ENCODE results near the gene KIR2DL1. TPM values are rescaled to one million over a fixed set of nuclear protein-coding genes. Genes with fewer than 3 reads are reported as not detected.
"Not testable (repeated sequence)": the region's sequence is repeated elsewhere in the genome, so short reads cannot be mapped to it uniquely, and the experiment has no call there.

Gene KIR2DL1
- total and polyA plus RNA-seq, 2 of the 4 experiments (the other 2 are of a cell fraction) = not detected

- H2BK20ac ChIP-seq (ENCODE audit: low read depth, low read length); dilution Hi-C loops (cut with HindIII; ENCODE audit: low sequenced_read_pairs, unreplicated experiment); H3K36me3 ChIP-seq (ENCODE audit: control insufficient read depth, insufficient read depth, low read length); H2AK5ac ChIP-seq (ENCODE audit: low read depth, low read length); H3K4ac ChIP-seq (ENCODE audit: low read depth, low read length); H3K23ac ChIP-seq (ENCODE audit: low read depth, low read length); intact Hi-C loops (cut with micrococcal nuclease); H3K27me3 ChIP-seq (ENCODE audit: control insufficient read depth, insufficient read depth, low read length); ATAC-seq (ENCODE audit: low read depth); H3K4me3 ChIP-seq (ENCODE audit: insufficient read depth, low read depth, low read length); in situ Hi-C loops (cut with MboI; ENCODE audit: low sequenced_read_pairs); H4K20me1 ChIP-seq (ENCODE audit: insufficient read depth, low read length); H3K18ac ChIP-seq (ENCODE audit: low read depth, low read length); DNase-seq; POLR2A ChIA-PET (ENCODE audit: unreplicated experiment); CTCF ChIA-PET; H2BK5ac ChIP-seq (ENCODE audit: low read depth, low read length, poor library complexity, severe bottlenecking); H3K14ac ChIP-seq (replicated peaks; ENCODE audit: low read depth, low read length); H4K5ac ChIP-seq (ENCODE audit: low read depth, low read length); H3K9me1 ChIP-seq (ENCODE audit: insufficient read depth, low read length); H3K27ac ChIP-seq (ENCODE audit: insufficient read depth, low read length); H4K91ac ChIP-seq (ENCODE audit: insufficient read depth, low read depth, low read length); H3K4me1 ChIP-seq (ENCODE audit: control insufficient read depth, insufficient read depth, low read length); BruUV-seq (replicated peaks); H3K9ac ChIP-seq (ENCODE audit: low read depth, low read length); H3K4me2 ChIP-seq (ENCODE audit: low read depth, low read length); H2AFZ ChIP-seq (replicated peaks; ENCODE audit: low read length, poor library complexity); H2AK9ac ChIP-seq (replicated peaks; ENCODE audit: low read depth, low read length, poor library complexity); H2BK15ac ChIP-seq (ENCODE audit: low read depth, low read length); H3K56ac ChIP-seq (ENCODE audit: extremely low read depth, insufficient read depth, low read length); H2BK120ac ChIP-seq (ENCODE audit: low read depth, low read length); H3K79me1 ChIP-seq (ENCODE audit: low read depth in 1 of 2, low read length in 2 of 2); H4K8ac ChIP-seq (ENCODE audit: low read depth in 2 of 2, low read length in 2 of 2): not testable (repeated sequence)
- peaks cover 31% of the 10 kb centered on the region for H3K9me3 ChIP-seq (ENCODE audit: control insufficient read depth, insufficient read depth, low read length)
- no CpG with 5 or more reads among the region's 17 CpGs for WGBS, 2 experiments (ENCODE audit: extremely low coverage in 2 of 2, insufficient read length in 1 of 2)
Measured at GRCh38 chr19:54816251-54816650, 46.7 kb downstream of the KIR2DL1 start, which contains the start of gene KIR3DL1. TSS of gene KIR3DL1 (plus strand) at chr19:54816468.

Measured in IMR-90 (cell line).